ENCODE results near the gene CUZD1. TPM values are rescaled to one million over a fixed set of nuclear protein-coding genes. Genes with fewer than 3 reads are reported as not detected.

The CUZD1 gene
- total RNA-seq, 1 experiment from 2014 or later, result 17.2 TPM

- Mint-ChIP-seq H3K4me3 (no peak overlapping the region), H3K27ac (no peak overlapping the region), H3K4me1 (peaks cover 15 to 17% of the 10 kb centered on the region in 2 experiments), H3K9me3 (peaks cover 5 to 23% of the 10 kb centered on the region in 2 experiments), H3K36me3 (ENCODE audit: insufficient read depth in 1 of 3, low read depth in 3 of 3) (peaks cover 33 to 84% (median 50%) of the 10 kb centered on the region in 3 experiments), H3K27me3 (ENCODE audit: low read depth) (no peaks in the 10 kb centered on the region)
- no peak overlapping the region for H4K5ac ChIP-seq (ENCODE audit: insufficient read length, low read depth, low read length)
- H3K14ac ChIP-seq (ENCODE audit: insufficient read depth, low read length), result no peak overlapping the region
- no peak overlapping the region for H3K18ac ChIP-seq (ENCODE audit: insufficient read length, low read depth, low read length)
- no peak overlapping the region for H4K91ac ChIP-seq (ENCODE audit: insufficient read length, low read depth, low read length)
- H3K9me3 ChIP-seq (ENCODE audit: control insufficient read depth, low read depth, low read length), result no peaks in the 10 kb centered on the region
- no peak overlapping the region for H2BK15ac ChIP-seq (ENCODE audit: low read depth, low read length)
- no peaks in the 10 kb centered on the region; the same call in 1 of the 2 replicates for H3K4me1 ChIP-seq (ENCODE audit: insufficient read depth, low read length)
- no peak overlapping the region for H3K4me2 ChIP-seq (ENCODE audit: insufficient read depth, insufficient read length, low read length)
- H3K9ac ChIP-seq (ENCODE audit: extremely low read depth, insufficient read length, low read length), result no peak overlapping the region
- no peak overlapping the region for H2BK20ac ChIP-seq (ENCODE audit: low read depth, low read length, poor library complexity, severe bottlenecking)
- H2AFZ ChIP-seq (ENCODE audit: low read length), result no peak overlapping the region
- no peaks in the 10 kb centered on the region for H3K27me3 ChIP-seq (ENCODE audit: insufficient read depth, low read length)
- no peaks in the 10 kb centered on the region for H3K79me1 ChIP-seq (ENCODE audit: insufficient read depth, low read depth, low read length, poor library complexity, severe bottlenecking)
- H3K27ac ChIP-seq (ENCODE audit: insufficient read length, low read depth, low read length), result no peak overlapping the region
- no peaks in the 10 kb centered on the region; the same call in 1 of the 2 replicates for H3K79me2 ChIP-seq (ENCODE audit: insufficient read depth, low read length)
- H3K56ac ChIP-seq (ENCODE audit: insufficient read length, low read depth, low read length), result no peak overlapping the region
- no peak overlapping the region for H2BK12ac ChIP-seq (ENCODE audit: insufficient read length, low read depth, low read length)
- no peak for DNase-seq
- H3K23ac ChIP-seq (ENCODE audit: insufficient read length, low read depth, low read length), result no peak overlapping the region
- H3T11ph ChIP-seq (ENCODE audit: low read length), result no peak overlapping the region
- H2BK5ac ChIP-seq (ENCODE audit: insufficient read length, low read length), result no peak overlapping the region
- no peak overlapping the region for H4K8ac ChIP-seq (replicated peaks; ENCODE audit: insufficient read length, low read depth, low read length)
- no peak overlapping the region for H2BK120ac ChIP-seq (ENCODE audit: low read depth, low read length, poor library complexity, severe bottlenecking)
- H4K20me1 ChIP-seq (ENCODE audit: control insufficient read depth, insufficient read depth, insufficient read length), result no peaks in the 10 kb centered on the region
- H3K23me2 ChIP-seq (ENCODE audit: insufficient read length, low read depth, low read length, poor library complexity, severe bottlenecking), result no peaks in the 10 kb centered on the region
- no peak overlapping the region for H3K4ac ChIP-seq (ENCODE audit: low read depth, low read length)
- H2AK5ac ChIP-seq (ENCODE audit: insufficient read length, low read length), result no peak overlapping the region
- TF ChIP-seq CTCF (conservative IDR thresholded peaks at IDR 0.05), result no peak
Observed at GRCh38 chr10:122841569-122841968, 4.1 kb downstream of the CUZD1 start.

All from H9 (cell line).